Vagina (tissue), 2 donors: Measurements from ENCODE around the gene ITPRIP.

ENCODE experiments used
- POLR2AphosphoS5 ChIP-seq, 2 donors: sonication (generic); formaldehyde crosslinking; IDR thresholded peaks; one replicate each; pipeline ENCODE4 v1.9.0; 2017; ENCODE audit warnings: antibody characterized with exemption in 2 of 2, mild to moderate bottlenecking in 2 of 2, low read depth in 1 of 2; ENCODE audit not compliant: insufficient read depth in 1 of 2
- TF ChIP-seq, protein P1 (sequence below), 3 experiments: fragments of 450-650 bp in 2 of 3; fragments of 200-600 bp in 1 of 3; sonication (generic) in 1 of 3; IDR thresholded peaks; one replicate each; pipeline ENCODE4 v1.5.1; 2017 to 2019; ENCODE audit warnings: antibody characterized with exemption in 3 of 3, mild to moderate bottlenecking in 2 of 3, moderate library complexity in 2 of 3

GRCh38 chr10:104300736-104301292, 37.5 kb downstream of the ITPRIP start:
- TF ChIP-seq POLR2AphosphoS5 (IDR thresholded peaks at IDR 0.05; ENCODE audit: insufficient read depth in 1 of 2, low read depth in 1 of 2), result peak; percentile 13 to 53
- TF ChIP-seq, protein P1, sequence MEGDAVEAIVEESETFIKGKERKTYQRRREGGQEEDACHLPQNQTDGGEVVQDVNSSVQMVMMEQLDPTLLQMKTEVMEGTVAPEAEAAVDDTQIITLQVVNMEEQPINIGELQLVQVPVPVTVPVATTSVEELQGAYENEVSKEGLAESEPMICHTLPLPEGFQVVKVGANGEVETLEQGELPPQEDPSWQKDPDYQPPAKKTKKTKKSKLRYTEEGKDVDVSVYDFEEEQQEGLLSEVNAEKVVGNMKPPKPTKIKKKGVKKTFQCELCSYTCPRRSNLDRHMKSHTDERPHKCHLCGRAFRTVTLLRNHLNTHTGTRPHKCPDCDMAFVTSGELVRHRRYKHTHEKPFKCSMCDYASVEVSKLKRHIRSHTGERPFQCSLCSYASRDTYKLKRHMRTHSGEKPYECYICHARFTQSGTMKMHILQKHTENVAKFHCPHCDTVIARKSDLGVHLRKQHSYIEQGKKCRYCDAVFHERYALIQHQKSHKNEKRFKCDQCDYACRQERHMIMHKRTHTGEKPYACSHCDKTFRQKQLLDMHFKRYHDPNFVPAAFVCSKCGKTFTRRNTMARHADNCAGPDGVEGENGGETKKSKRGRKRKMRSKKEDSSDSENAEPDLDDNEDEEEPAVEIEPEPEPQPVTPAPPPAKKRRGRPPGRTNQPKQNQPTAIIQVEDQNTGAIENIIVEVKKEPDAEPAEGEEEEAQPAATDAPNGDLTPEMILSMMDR (IDR thresholded peaks at IDR 0.05), result no peak
